Stimulated activated CD8-positive, alpha-beta memory T cell treated with anti-CD3 and anti-CD28 coated beads, Interleukin-4, amount 100 ng/mL, for 24 hours (primary cell): Measurements from ENCODE around the gene TCF7L2.

Experiments used
- DNase-seq: peaks from one replicate; pipeline ENCODE4 v3.0.0-alpha.2; 2020; ENCODE audit warnings: low read depth

Gene TCF7L2

DNA sequence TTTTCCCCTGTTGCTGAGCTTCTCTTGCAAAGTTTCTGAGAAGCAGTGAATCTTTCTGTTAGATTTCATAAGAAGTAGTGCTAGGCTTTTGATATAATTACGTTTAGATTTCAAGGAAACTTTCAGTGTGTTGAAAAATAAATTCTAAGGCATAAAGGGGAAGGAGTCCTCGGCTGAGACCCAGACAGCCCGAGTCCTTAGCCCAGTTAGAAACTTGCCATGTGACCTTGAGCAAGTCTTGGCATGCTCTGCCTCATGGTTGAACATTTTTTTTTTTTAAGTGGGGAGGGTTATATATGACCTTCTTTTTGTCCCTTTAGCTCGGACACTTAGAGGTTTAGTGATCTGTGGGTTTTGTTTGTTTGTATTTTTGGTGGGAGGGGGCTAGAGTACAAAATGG is 117.5 kb downstream of the TCF7L2 start:
- DNase-seq, result no peak

- DNase-seq, result no peak
Observed at GRCh38 chr10:113068178-113068890, 118.3 kb downstream of the TCF7L2 start.

- DNase-seq, result no peak
Observed at GRCh38 chr10:113069595-113069994, 119.5 kb downstream of the TCF7L2 start.

- no peak for DNase-seq
Observed at GRCh38 chr10:113071446-113071845, 121.4 kb downstream of the TCF7L2 start.

GRCh38 chr10:113073549-113074189 is 123.6 kb downstream of the TCF7L2 start:
- DNase-seq, result no peak

DNA sequence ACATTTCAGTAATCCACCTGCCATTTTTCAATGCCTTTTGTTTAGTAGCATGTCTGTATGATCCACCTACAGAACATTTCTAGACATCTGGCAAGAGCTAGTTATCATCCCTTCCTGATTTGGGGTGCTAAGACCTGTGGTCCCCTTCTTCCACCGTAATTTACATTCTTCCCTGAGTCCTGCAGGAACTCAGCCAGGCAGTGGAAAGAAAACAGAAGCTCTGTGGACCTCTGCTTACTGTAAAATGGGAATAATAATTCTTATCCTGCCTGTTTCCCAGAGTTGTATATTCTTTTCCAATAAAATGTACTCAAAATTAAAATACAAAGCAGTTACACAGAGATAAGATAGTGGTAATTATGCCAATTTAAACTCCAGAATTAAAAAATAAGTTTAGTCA is 126.9 kb downstream of the TCF7L2 start:
- DNase-seq, result no peak

DNA sequence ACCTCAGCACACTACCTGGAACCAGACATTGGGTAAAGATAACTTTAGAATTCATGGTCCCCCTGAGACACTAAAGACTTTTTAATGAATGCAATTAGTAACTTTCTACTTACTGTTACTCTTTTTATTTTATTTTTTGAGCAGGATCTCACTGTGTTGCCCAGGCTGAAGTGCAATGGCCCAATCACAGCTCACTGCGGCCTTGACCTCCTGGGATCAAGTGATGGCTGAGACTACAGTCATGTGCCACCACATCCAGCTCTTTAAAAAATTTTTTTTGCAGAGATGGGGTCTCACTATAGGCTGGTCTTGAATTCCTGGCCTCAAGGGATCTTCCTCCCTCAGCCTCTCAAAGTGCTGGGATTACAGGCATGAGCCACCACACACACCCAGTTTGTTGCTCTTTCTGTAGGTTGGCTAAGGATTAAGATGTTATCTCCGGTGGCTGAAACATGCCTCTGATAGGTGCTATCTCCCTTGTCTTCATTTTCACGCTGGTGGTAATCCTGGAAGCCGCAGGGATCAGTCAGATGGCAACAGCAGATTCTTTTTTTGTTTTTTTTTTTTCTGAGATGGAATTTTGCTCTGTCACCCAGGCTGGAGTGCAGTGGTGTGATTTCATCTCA is 128.3 kb downstream of the TCF7L2 start:
- no peak for DNase-seq

GRCh38 chr10:113080061-113080924 is 130.2 kb downstream of the TCF7L2 start:
- no peak for DNase-seq

DNA sequence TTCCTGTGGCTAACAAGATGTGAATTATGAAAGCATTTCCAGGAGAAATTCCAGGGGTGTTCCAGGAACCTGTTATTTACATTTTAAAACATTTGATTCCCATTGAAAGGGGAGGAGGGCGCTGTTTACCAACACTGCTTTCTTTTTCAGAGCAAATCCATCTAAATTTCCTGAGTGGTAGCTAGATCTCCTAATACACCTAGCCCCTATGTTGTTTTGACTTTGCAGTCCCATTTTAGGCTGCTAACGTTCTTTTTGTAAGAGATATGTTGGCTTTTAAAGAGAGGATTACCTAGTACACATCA is 130.8 kb downstream of the TCF7L2 start:
- no peak for DNase-seq

DNA sequence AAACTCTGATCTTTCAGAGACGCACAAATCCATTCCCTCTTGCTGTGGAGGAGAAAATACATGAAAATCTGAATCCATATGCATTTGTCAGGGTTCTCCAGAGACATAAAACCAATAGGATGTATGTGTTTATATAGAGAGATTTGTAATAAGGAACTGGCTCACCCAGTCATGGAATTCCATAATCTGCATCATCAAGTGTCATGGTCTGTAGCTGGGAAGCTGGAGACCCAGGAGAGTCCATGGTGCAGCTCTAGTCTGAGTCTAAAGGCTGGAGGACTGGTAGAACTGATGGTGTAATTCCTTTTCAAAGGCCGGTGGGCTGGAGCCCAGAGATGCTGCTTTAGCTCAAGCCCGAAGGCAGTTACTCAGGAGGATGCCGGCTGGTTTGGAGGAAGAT is 134.0 kb downstream of the TCF7L2 start:
- DNase-seq, result no peak

- DNase-seq, result no peak
Observed at GRCh38 chr10:113085776-113086175, 135.7 kb downstream of the TCF7L2 start.

GRCh38 chr10:113086282-113086681 is 136.2 kb downstream of the TCF7L2 start:
- no peak for DNase-seq

DNA sequence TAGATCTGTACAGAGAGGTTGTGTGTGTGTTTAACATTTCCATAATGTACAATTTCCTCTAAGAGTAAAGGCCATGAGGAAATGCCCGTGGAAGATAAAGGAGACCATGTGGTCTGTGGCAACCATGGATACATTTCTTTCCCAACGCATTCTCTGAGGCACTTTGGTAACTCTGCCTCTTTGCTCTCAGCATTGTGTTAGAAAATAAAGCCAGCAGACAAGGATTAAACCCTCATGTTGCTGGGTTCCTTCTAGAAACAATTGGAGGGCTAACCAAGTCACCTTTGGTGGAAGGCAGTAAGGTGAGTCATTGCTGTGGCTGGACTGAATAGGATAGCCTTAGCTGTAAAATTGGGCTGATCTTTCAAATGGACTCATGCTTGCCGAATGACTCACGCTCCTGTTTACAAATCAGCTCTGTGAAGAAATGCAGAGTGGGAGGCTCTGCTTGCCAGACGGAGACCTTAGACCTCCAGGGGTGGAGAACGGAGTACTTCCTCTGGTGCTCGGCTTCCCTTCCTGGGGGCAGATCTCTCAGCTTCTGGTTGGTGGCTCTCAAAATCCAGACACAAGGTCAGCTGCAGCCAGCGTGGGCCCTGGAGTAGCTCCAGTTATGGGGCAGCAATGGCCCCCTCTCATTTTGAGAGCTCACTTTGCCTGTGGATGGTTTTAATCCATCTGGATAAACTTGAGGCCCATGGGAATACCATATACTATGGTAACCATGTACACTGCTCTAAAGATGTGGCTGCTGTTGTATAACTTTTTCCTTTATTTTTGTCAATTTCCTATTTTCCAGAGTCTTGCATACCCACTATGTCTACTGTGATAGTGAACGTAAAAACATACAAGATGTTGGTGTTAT is 137.3 kb downstream of the TCF7L2 start:
- no peak for DNase-seq

- no peak for DNase-seq
Observed at GRCh38 chr10:113088194-113088593, 138.1 kb downstream of the TCF7L2 start.

DNA sequence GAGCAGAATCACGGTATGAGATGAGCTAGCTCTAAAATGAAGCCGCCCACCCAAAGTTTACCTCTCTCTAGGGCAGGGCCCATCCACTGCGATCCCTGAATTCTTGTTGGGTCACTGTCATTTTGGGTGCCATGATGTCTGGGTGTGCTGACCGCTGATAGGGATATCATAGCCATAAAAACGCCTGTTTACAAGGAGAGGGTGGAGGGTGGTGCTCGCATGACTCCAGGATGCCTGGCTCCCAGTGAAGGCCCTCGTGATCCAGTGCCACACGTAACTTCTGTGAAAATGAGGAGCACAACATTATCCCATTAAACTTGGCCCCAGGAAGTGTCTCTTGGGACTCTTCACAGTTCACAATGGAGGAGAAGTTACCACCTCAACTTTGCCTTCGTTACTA is 139.5 kb downstream of the TCF7L2 start:
- no peak for DNase-seq

GRCh38 chr10:113091920-113092319 is 141.9 kb downstream of the TCF7L2 start:
- DNase-seq, result no peak

- no peak for DNase-seq
Observed at GRCh38 chr10:113093188-113094113, 143.4 kb downstream of the TCF7L2 start.

GRCh38 chr10:113094114-113094486 is 144.1 kb downstream of the TCF7L2 start:
- DNase-seq, result no peak

GRCh38 chr10:113095419-113096127 is 145.5 kb downstream of the TCF7L2 start:
- DNase-seq, result no peak
